ENCODE measurements around the gene CD200R1L. TPM values are rescaled to one million over a fixed set of nuclear protein-coding genes. Genes with fewer than 3 reads are reported as not detected.
"Not testable (repeated sequence)": the region's sequence is repeated elsewhere in the genome, so short reads cannot be mapped to it uniquely, and the experiment has no call there.

Gene CD200R1L, protein sequence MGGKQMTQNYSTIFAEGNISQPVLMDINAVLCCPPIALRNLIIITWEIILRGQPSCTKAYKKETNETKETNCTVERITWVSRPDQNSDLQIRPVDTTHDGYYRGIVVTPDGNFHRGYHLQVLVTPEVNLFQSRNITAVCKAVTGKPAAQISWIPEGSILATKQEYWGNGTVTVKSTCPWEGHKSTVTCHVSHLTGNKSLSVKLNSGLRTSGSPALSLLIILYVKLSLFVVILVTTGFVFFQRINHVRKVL
- not detected in 2 replicates for total RNA-seq (2014; rRNA removed; shearing (Covaris generic))

DNA sequence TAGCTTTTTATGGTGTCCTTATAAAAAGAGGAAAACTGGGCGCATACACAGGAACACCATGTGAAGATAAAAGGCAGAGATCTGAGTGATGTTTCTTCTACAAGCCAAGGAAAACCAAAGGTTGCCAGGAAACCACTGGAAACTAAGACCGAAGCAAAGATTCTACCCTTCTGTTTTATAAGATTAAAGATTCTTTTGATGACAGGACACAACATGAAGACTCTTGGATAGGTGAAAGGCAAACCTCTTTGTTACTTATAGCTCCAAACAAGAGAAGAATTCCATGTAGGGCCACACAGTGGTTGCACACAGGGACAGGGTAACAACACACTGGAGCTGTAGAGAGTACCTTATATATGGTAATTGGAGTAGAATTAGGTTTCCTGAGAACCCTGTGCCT is at the start of gene CD200R1L:
Gene CD200R1L (minus strand): TSS at position 101 of the 400 bp plus-strand sequence. CDS start 17,497 bp downstream, outside the sequence.
- DNase-seq (ENCODE audit: low read depth): no peak

DNA sequence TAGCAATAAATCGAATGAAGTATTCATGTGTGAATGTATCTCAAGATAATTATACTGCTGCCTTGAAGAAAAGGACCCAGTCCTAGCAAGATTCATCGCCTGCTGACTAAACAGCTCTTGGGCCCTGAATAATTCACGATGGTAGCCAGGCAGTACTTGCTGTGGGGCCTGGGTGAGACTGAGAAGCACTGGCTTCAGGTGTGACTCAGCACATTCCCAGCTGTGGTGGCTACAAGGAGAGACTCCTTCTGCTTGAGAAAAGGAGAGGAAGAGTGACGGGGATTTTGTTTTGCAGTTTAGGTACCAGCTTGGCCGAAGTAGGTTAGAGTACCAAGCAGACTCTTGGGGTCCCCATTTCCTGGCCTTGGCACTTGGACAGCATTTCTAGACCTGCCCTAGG is 47.6 kb upstream of the CD200R1L start:
- peak; percentile 55 for DNase-seq (ENCODE audit: low read depth)

DNA sequence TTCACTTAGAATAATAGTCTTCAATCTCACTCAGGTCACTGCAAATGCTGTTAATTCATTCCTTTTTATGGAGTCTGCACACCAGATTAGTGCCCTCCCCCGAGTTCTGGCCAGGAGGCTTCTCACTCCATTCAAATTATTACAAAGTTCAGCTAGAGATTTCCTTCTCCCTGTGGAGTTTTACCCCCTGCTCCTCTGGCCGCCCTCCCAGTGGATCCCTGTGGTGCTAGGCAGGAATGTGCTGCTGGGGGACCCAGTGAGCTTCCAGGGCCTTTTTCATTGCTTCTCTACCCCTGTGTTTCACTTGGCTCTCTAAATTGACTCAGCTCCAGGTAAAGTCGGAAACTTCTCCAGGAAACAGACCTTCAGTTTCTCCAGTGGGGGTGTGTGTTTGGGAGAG is 42.7 kb upstream of the CD200R1L start:
- DNase-seq (ENCODE audit: low read depth): no peak

DNA sequence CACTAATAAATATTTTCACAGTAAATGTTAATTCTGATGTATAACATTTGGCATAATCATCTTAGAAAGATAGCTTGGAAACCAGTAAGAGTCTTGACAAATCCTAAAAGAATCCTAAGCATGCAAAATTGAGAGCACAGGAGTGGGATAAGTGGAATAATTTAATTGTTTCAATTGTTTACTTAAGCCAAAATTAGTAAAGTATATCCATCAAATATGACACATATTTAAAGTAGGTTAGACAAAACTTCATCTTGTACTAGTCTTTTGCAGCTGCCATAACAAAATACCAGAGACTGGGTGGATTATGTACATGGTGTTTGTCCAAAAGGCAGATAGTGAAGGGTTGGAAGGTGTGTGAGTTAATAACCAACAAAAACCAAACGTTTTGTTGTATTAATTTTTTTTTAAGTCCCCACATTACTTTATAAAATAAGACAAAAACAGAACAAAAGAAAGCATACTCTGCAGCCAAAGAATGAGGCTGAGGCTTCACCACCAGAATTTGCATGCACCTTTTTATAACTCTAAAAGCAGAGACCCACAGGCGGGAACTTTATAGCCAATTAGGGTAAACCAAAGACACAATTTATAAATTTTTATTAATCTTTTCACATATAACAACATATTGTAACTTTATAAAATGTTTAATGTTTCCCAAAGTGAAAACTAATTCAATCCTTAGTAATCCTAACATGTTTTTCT is 41.9 kb upstream of the CD200R1L start:
- DNase-seq (ENCODE audit: low read depth): peak; percentile 1

DNA sequence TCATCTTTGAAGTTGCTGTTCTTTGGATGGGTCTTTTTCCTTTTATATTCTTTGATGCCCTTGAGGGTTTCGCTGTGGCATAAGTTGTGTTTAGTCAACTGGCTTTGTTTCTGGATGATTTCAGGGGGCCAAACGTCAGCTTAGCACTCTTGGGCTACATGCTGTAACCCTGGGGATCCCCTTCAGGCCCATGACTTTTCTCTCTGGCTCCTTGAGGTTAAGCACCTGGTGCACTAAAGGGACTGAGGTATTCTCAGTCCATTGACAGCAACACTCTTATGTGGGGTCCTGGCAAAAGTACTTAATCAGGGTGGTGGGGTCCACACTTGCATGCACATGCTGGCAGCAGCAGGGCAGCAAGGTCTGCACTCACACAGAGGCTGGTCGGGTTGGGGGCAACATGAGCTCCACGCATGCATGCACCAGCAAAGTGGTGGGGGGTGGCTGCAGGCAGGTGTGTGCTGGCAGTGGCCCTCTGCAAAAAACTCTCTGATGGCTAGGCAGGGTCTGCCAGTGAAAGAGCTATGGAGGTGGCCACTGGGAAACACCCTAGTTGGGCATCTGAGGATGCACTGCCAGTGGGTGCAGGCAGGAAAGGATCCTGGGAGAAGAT is 38.1 kb upstream of the CD200R1L start:
- no peak for DNase-seq (ENCODE audit: low read depth)

DNA sequence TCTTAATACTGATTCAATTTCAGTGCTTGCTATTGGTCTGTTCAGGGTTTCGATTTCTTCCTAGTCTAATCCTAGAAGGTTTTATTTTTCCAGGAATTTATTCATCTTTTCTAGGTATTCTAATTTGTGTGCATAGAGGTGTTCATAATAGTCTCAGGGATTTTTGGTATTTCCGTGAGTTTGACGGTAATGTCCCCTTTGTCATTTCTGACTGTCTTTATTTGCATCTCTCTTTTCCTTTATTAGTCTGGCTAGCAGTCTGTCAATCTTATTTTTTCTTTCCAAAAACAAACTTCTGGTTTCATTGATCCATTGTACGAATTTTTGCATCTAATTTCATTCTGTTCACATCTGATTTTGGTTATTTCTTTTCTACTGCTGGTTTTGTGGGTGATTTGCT is 35.2 kb upstream of the CD200R1L start:
- DNase-seq (ENCODE audit: low read depth): no peak

DNA sequence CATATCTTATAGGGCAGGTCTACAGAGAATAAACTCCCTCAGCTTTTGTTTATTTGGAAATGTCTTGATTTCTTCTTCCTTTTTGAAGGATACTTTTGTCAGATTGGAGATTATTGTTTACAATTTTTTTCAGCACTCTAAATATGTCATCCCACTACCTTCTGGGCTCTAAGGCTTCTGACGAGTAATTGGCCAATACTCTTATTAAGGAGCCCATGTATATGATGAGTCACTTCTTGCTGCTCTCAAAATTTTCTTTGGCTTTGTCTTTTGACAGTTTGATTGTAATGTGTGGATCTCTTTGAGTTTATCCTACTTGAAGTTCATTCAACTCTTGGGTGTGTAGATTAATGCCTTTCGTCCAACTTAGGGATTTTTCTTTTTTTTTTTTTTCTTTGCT is 28.9 kb upstream of the CD200R1L start:
- DNase-seq (ENCODE audit: low read depth): no peak

DNA sequence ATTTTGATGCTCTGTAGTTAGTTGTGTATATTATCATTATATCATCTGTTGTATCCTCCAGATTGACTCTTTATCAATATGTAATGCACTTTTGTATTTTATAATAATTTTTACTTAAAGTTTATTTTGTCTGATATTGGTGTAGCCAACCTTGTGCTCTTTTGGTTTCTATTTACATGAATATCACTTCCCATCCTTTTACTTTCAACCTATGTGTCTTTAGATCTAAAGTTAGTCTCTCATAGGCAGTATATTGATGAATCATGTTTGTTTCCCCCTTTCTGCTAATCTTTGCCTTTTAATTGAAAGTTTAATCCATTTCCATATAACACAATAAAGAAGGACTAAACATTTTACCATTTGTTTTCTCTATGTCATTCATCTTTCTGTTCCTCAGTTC is 28.1 kb upstream of the CD200R1L start:
- no peak for DNase-seq (ENCODE audit: low read depth)

DNA sequence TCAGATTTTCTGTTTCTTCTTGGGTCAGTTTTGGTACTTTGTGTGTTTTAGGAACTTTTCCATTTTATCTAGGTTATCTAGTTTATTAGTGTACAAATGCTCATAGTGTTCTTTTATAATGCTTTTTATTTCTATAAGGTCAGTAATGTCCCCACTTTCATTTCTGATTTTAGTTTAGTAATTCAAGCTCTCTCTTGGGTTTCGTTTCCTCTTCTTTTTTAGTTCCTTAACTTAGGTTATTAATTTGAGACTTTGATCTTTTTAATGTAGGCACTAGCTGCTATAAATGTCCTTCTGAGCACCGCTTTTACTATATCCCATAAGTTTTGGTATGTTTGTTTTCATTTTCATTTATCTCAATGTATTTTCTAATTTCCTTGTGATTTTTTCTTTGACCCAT is 27.0 kb upstream of the CD200R1L start:
- no peak for DNase-seq (ENCODE audit: low read depth)

DNA sequence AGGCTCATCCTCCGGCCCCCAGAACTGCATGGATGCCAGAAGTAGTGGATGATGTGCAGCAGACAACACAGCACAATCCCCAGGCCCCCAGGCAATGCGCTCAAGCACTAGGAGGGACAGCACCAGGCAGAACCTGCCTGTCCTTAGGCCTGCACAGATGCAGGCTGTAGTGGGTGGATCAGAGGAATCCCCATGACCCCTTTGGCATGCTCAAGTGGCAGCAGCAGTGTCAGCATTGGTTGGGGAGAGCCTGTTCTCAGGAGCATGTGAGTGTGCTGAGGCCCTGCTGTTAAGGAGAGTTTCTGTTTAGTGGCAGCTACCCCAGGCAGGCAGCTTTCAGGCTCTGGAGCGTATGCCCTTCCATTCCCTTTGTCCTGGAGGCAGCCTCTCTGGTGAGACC is 25.1 kb upstream of the CD200R1L start:
- DNase-seq (ENCODE audit: low read depth): no peak

DNA sequence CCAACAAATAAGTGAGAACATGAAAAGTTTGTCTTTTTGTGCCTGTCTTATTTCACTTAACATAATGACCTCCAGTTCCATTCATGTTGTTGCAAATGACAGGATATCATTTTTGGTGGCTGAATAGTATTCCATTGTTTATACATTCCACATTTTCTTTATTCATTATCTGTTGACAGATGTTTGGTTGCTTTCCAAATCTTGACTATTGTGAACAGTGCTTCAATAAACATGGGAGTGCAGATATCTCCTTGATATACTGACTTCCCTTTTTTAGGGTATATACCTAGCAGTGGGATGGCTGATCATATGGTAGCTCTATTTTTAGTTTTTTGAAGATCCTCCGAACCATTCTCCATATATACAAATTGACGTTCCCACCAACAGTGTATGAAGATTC is 19.1 kb upstream of the CD200R1L start:
- no peak for DNase-seq (ENCODE audit: low read depth)

DNA sequence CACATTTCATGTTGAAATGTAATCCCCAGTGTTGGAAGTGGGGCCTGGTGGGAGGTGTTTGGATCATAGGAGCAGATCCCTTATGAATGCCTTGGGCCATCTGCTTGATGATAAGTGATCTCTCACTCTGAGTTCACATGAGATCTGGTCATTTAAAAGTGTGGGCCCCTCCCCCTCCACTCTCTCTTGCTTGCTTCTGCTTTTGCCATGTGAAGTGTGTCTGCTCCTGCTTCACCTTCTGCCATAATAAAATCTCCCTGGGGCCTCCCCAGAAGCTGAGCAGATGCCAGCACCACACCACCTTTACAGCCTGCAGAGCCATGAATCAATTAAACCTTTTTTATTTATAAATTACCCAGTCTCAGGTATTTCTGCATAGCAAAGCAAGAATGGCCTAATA is 14.2 kb upstream of the CD200R1L start:
- no peak for DNase-seq (ENCODE audit: low read depth)

DNA sequence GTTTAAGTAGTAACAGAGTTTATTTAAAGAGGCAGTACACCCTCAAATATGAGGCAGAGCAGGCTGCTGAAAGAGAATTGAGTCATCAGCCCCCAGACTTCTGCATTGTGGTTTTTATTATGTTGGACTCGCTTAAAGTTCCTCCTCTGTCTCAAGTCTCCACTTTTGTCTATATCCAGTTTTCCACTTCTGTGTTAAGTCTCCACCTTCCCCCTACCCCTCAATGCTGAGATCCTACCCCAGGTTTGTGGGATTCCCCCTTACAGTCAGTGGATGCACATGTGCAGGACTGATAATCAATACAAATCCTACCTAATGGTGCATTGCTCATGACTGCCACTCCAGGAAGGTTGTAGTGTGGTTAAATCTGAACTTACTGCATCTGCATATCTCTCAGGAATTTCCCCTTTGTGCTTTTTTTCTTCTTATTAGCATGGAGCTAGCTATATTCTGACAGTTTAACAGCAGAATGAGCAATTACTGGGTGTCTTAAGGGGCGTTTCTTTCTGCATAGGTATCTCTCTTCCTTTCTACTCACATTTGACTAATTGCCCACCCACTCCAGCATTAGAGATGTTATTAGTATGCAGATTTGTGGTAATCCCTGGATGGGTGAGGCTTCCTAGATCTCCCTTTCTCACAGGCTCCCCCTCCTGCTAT is 11.9 kb upstream of the CD200R1L start:
- peak; percentile 11 for DNase-seq (ENCODE audit: low read depth)

DNA sequence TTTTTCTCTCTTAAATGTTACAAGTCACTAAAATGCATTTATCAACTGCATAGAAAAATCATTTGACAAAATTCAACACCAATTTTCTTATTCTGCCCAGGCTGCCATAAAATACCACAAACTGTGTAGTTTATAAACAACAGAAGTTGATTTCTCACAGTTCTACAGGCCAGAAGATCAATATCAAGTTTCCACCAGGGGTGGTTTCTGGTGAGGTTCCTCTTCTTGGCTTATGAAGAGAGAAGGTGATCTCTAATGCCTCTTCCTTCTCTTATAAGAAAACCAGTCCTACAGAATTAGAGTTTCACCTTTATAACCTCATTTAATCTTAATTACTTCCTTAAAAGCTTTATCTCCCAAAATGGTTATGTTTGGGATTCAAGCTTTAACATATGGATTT is 10.9 kb upstream of the CD200R1L start:
- DNase-seq (ENCODE audit: low read depth): no peak

DNA sequence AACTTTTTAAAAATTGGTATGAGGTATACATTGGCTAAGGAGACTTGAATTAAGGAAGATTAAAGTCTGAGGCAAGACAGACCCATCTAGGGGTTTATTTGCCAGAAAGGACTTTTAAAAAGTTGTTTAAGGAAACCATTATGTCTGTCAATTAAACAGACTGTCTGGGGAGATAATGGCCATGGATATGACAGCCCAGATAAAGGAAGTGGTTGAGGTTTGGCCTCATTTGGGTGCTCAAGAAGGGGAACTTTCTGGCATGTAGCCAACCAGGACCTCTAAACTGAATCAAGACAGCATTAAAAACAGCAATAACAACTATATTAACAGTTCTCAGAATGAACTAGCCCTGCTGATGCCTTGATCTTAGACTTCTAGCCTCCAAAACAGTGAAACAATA is 9.9 kb upstream of the CD200R1L start:
- DNase-seq (ENCODE audit: low read depth): no peak

DNA sequence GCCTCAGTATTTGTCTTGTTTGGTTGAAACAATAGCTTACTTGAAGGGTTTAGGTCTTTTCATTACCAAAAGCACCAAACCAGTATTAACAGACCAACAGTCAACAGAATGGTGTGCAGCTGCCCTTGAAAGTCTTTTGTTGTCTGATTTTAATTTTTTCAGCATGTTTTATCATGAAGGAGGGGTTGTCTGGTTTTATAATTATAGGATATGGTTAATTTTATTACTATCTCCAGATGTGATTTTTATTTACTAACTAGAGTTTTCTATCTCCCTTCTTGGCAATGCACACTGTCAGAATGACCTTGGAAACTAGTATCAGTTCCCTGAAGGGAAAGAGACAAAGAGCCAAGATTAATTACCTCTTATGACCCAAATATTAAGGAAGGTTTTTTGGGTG is 9.2 kb upstream of the CD200R1L start:
- no peak for DNase-seq (ENCODE audit: low read depth)

DNA sequence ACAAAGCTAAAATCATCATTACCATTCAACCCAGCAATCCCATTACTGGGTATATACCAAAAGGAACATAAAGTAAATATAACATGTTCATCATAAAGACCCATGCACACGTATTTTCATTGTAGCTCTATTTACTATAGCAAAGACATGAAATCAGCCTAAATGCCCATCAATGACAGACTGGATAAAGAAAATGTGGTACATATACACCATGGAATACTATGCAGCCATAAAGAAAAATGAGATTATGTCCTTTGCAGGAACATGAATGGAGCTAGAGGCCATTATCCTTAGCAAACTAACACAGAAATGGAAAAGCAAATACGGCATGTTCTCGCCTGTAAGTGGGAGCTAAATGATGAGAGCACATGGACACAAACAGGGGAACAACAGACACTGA is 8.4 kb upstream of the CD200R1L start:
- DNase-seq (ENCODE audit: low read depth): not testable (repeated sequence)

DNA sequence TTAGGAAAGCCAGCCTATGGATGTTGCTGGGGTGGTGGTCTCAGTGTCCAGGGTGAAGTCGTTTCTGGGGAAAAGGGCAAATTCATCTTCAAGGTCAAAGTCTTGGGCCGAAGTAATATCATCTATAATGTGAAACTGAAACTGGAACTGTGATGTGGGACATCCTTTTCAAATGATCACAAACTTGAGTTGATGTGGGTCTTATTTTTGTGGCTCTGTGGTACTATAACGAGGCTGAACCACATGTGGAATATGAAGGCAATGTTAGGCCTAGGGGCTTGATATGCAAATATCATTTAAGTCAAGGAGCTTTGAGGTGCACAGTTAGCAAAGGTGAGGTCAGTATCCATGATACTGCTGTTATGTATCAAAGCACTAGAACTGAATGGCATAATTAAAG is 1.5 kb upstream of the CD200R1L start:
- no peak for DNase-seq (ENCODE audit: low read depth)

DNA sequence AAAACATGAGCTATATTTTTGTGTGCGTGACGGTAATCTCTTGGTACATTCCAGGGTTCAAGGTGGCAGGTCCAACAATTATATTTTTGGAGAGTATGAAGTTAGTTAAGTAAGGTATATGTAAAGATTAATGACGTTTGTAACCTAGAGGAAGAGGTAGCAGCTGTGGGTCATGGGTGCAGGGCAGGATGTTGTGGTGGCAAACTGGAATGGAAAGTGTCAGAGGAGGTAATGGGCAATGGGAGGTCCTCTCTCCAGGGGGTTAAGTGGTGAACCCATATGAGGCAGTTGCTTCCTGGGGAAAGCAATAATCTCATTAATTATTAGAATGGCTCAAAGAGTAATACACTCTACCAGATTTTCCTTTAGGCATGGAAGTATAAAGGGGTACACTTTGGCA is 1.0 kb upstream of the CD200R1L start:
- DNase-seq (ENCODE audit: low read depth): no peak

DNA sequence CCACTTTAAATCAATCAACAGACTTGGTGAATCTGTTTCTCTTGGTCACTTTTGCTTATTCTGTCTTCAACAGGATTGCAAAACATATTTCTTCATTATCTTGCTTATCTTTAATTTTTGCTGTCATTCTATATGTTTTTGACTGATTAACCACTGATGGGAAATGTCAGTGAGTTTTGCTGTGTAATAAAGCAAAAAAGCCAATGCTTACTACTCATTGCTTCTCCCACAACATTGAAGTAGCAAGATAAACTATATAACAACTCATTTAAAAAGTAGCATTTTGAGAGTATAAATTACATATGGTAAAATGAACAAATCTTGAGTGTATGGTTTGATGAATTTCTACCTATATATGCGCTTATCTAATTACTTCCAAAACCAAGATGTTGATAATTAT is 892 bp downstream of the CD200R1L start:
- no peak for DNase-seq (ENCODE audit: low read depth)

DNA sequence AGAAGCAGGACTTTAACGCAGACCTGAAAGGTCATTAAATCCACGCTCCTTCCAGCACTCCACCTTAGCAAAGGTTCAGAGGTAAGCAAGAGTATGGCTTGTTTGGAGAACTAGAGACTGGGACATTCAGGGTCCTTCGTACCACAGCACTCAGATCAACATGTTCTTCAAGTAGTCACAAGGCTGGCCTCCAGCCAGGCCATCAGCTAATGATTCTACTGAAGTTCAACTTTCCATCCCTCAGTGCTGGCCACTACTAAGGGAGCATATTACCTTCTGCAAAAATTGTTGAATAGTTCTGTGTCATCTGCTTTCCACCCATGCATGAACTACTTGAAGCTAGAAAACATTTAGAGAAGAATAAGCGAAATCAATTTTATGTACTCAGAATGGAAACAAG is 17.6 kb downstream of the CD200R1L start:
- DNase-seq (ENCODE audit: low read depth): no peak
